Measurements from ENCODE around the gene RERG.

The RERG gene

GRCh38 chr12:15163030-15163976 lies 57.9 kb downstream of the RERG start:
- no peaks in the 10 kb centered on the region for H3K9me3 ChIP-seq (replicated peaks; ENCODE audit: insufficient read depth, low read length)
- no peak for TF ChIP-seq CTCF (IDR thresholded peaks at IDR 0.05; ENCODE audit: low read length)
- no peak for TF ChIP-seq EZH2phosphoT487 (IDR thresholded peaks at IDR 0.05; ENCODE audit: low read length)
- TF ChIP-seq EZH2 (optimal IDR thresholded peaks at IDR 0.05; ENCODE audit: low read depth, low read length) = no peak
- no peak overlapping the region for H3K27ac ChIP-seq (ENCODE audit: low read length)
- H3K4me1 ChIP-seq (ENCODE audit: low read length) = no peaks in the 10 kb centered on the region
- H4K20me1 ChIP-seq (ENCODE audit: insufficient read depth, low read length) = no peaks in the 10 kb centered on the region
- H3K9me2 ChIP-seq (replicated peaks; ENCODE audit: insufficient read depth, low read length) = no peaks in the 10 kb centered on the region
- no peak for DNase-seq
- H2AFZ ChIP-seq (ENCODE audit: low read length) = no peak overlapping the region
- H3K4me2 ChIP-seq (ENCODE audit: low read depth, low read length) = no peak overlapping the region
- no peak overlapping the region for H3K4me3 ChIP-seq (ENCODE audit: low read length)
- no peaks in the 10 kb centered on the region for H3K36me3 ChIP-seq (replicated peaks; ENCODE audit: insufficient read depth, low read length)
- no peaks in the 10 kb centered on the region for H3F3A ChIP-seq (ENCODE audit: insufficient read depth, low read length)
- no peaks in the 10 kb centered on the region for H3K79me2 ChIP-seq (ENCODE audit: low read length)
- H3K9ac ChIP-seq (ENCODE audit: low read length) = no peak overlapping the region
- no peaks in the 10 kb centered on the region for H3K27me3 ChIP-seq (replicated peaks; ENCODE audit: insufficient read depth, low read length)

GRCh38 chr12:15158083-15158482 lies 63.1 kb downstream of the RERG start:
- H4K20me1 ChIP-seq (ENCODE audit: insufficient read depth, low read length) = no peaks in the 10 kb centered on the region
- H3K9me2 ChIP-seq (replicated peaks; ENCODE audit: insufficient read depth, low read length) = no peaks in the 10 kb centered on the region
- H3K36me3 ChIP-seq (replicated peaks; ENCODE audit: insufficient read depth, low read length) = no peaks in the 10 kb centered on the region
- no peaks in the 10 kb centered on the region for H3F3A ChIP-seq (ENCODE audit: insufficient read depth, low read length)
- DNase-seq = no peak
- no peak overlapping the region for H3K4me2 ChIP-seq (ENCODE audit: low read depth, low read length)
- H3K27ac ChIP-seq (ENCODE audit: low read length) = no peak overlapping the region
- H3K9ac ChIP-seq (ENCODE audit: low read length) = no peak overlapping the region
- no peaks in the 10 kb centered on the region for H3K4me1 ChIP-seq (ENCODE audit: low read length)
- no peaks in the 10 kb centered on the region for H3K9me3 ChIP-seq (replicated peaks; ENCODE audit: insufficient read depth, low read length)
- no peak overlapping the region for H3K4me3 ChIP-seq (ENCODE audit: low read length)
- no peaks in the 10 kb centered on the region for H3K79me2 ChIP-seq (ENCODE audit: low read length)
- no peaks in the 10 kb centered on the region for H3K27me3 ChIP-seq (replicated peaks; ENCODE audit: insufficient read depth, low read length)
- no peak overlapping the region for H2AFZ ChIP-seq (ENCODE audit: low read length)
- TF ChIP-seq EZH2 (optimal IDR thresholded peaks at IDR 0.05; ENCODE audit: low read depth, low read length) = no peak
- no peak for TF ChIP-seq CTCF (IDR thresholded peaks at IDR 0.05; ENCODE audit: low read length)
- TF ChIP-seq EZH2phosphoT487 (IDR thresholded peaks at IDR 0.05; ENCODE audit: low read length) = no peak

GRCh38 chr12:15157269-15157671 lies 63.9 kb downstream of the RERG start:
- H3K9me3 ChIP-seq (replicated peaks; ENCODE audit: insufficient read depth, low read length) = no peaks in the 10 kb centered on the region
- H3K27ac ChIP-seq (ENCODE audit: low read length) = no peak overlapping the region
- no peaks in the 10 kb centered on the region for H3K27me3 ChIP-seq (replicated peaks; ENCODE audit: insufficient read depth, low read length)
- no peak overlapping the region for H3K4me3 ChIP-seq (ENCODE audit: low read length)
- H3K4me1 ChIP-seq (ENCODE audit: low read length) = no peaks in the 10 kb centered on the region
- H3F3A ChIP-seq (ENCODE audit: insufficient read depth, low read length) = no peaks in the 10 kb centered on the region
- H3K36me3 ChIP-seq (replicated peaks; ENCODE audit: insufficient read depth, low read length) = no peaks in the 10 kb centered on the region
- no peak overlapping the region for H3K4me2 ChIP-seq (ENCODE audit: low read depth, low read length)
- DNase-seq = no peak
- no peaks in the 10 kb centered on the region for H4K20me1 ChIP-seq (ENCODE audit: insufficient read depth, low read length)
- H2AFZ ChIP-seq (ENCODE audit: low read length) = no peak overlapping the region
- H3K79me2 ChIP-seq (ENCODE audit: low read length) = no peaks in the 10 kb centered on the region
- no peak overlapping the region for H3K9ac ChIP-seq (ENCODE audit: low read length)
- H3K9me2 ChIP-seq (replicated peaks; ENCODE audit: insufficient read depth, low read length) = no peaks in the 10 kb centered on the region
- TF ChIP-seq EZH2 (optimal IDR thresholded peaks at IDR 0.05; ENCODE audit: low read depth, low read length) = no peak
- no peak for TF ChIP-seq CTCF (IDR thresholded peaks at IDR 0.05; ENCODE audit: low read length)
- TF ChIP-seq EZH2phosphoT487 (IDR thresholded peaks at IDR 0.05; ENCODE audit: low read length) = no peak
